Thymus (tissue), 11 donors: ENCODE results near the gene HOXA3. TPM values are rescaled to one million over a fixed set of nuclear protein-coding genes. Genes with fewer than 3 reads are reported as not detected.

Source experiments
- DNase-seq, 9 donors: peaks; one replicate each; pipeline ENCODE4 v3.0.0-alpha.2; 2013; ENCODE audit warnings: low spot score in 9 of 9, low read depth in 6 of 9, missing footprints in 1 of 9
- H3K27ac ChIP-seq, 2 donors: one replicate each; pipeline ENCODE4 v1.5.1; 2013; ENCODE audit warnings: control low read depth in 1 of 2, low read depth in 1 of 2, low read length in 1 of 2, mild to moderate bottlenecking in 1 of 2, moderate library complexity in 1 of 2
- H3K27me3 ChIP-seq, 2 donors: one replicate each; pipeline ENCODE4 v1.5.1; 2013; ENCODE audit warnings: low read length in 1 of 2; ENCODE audit not compliant: control insufficient read depth in 2 of 2, insufficient read depth in 1 of 2
- H3K36me3 ChIP-seq, 2 donors: one replicate each; pipeline ENCODE4 v1.5.1; 2013; ENCODE audit warnings: low read length in 1 of 2, mild to moderate bottlenecking in 1 of 2, moderate library complexity in 1 of 2; ENCODE audit not compliant: control insufficient read depth in 2 of 2, insufficient read depth in 2 of 2
- H3K4me1 ChIP-seq, 2 donors: one replicate each; pipeline ENCODE4 v1.5.1; 2013; ENCODE audit warnings: low read length in 2 of 2; ENCODE audit not compliant: control insufficient read depth in 2 of 2, insufficient read depth in 2 of 2
- H3K4me3 ChIP-seq, 2 donors: one replicate each; pipeline ENCODE4 v1.5.1; 2013; ENCODE audit warnings: low read length in 2 of 2, control low read depth in 1 of 2, mild to moderate bottlenecking in 1 of 2
- H3K9me3 ChIP-seq, 2 donors: one replicate each; pipeline ENCODE4 v1.5.1; 2013; ENCODE audit warnings: low read length in 1 of 2, mild to moderate bottlenecking in 1 of 2; ENCODE audit not compliant: control insufficient read depth in 2 of 2, insufficient read depth in 1 of 2
- WGBS: extraction: QIAGEN DNeasy Blood & Tissue Kit; methylation state at CpG from one replicate; pipeline ENCODE4 v1.1.7; 2013; 5-methylcytosine and 5-hydroxymethylcytosine counted together
- polyA plus RNA-seq: library from polyadenylated mRNA; stranded (reverse); fragments of 200-250 nt; gene quantifications from one replicate; pipeline ENCODE4 v1.2.3, GENCODE V29; 2013
- total RNA-seq: library from RNA; stranded (reverse); fragments of 120-200 nt; gene quantifications from one replicate; pipeline ENCODE4 v1.2.4, GENCODE V29; 2013
- donor health status: healthy.

HOXA3 gene
- total and polyA plus RNA-seq, 2 donors, result 0.80 to 5.5 TPM

GRCh38 chr7:27123007-27123476, 29.3 kb downstream of the HOXA3 start:
- no peak for DNase-seq
- 94% methylated on average over 14 of the region's 14 CpGs for WGBS
- H3K4me1 ChIP-seq, result peaks cover 0 to 6% of the 10 kb centered on the region in 2 donors
- H3K27me3 ChIP-seq, result peaks cover 0 to 29% of the 10 kb centered on the region in 2 donors
- no peak overlapping the region for H3K4me3 ChIP-seq
- H3K27ac ChIP-seq, result no peak overlapping the region
- H3K9me3 ChIP-seq, result no peaks in the 10 kb centered on the region
- no peaks in the 10 kb centered on the region for H3K36me3 ChIP-seq

- peaks cover 0 to 6% of the 10 kb centered on the region in 2 donors for H3K4me1 ChIP-seq
- DNase-seq, result no peak
- peaks cover 0 to 30% of the 10 kb centered on the region in 2 donors for H3K27me3 ChIP-seq
- WGBS, result 95% methylated on average over 42 of the region's 42 CpGs
- peak overlapping the region; percentile 3 to 32 for H3K27ac ChIP-seq
- H3K36me3 ChIP-seq, result no peaks in the 10 kb centered on the region
- H3K4me3 ChIP-seq, result peak overlapping the region in 1 of 2 donors; percentile 18
- no peaks in the 10 kb centered on the region for H3K9me3 ChIP-seq
Observed at GRCh38 chr7:27122077-27122910, 30.1 kb downstream of the HOXA3 start.

- Histone ChIP-seq H3K36me3 (no peaks in the 10 kb centered on the region), H3K4me1 (peaks cover 0 to 6% of the 10 kb centered on the region in 2 donors), H3K4me3 (peak overlapping the region in 1 of 2 donors; percentile 18), H3K27me3 (peaks cover 0 to 36% of the 10 kb centered on the region in 2 donors), H3K9me3 (no peaks in the 10 kb centered on the region), H3K27ac (peak overlapping the region in 1 of 2 donors; percentile 3)
- 93% methylated on average over 7 of the region's 7 CpGs for WGBS
- DNase-seq, result no peak
Observed at GRCh38 chr7:27121684-27122076, 30.7 kb downstream of the HOXA3 start.

- H3K4me1 ChIP-seq, result no peaks in the 10 kb centered on the region
- no peak overlapping the region for H3K4me3 ChIP-seq
- H3K36me3 ChIP-seq, result no peaks in the 10 kb centered on the region
- H3K27me3 ChIP-seq, result peaks cover 0 to 52% of the 10 kb centered on the region in 2 donors
- no peak overlapping the region for H3K27ac ChIP-seq
- no peak for DNase-seq
- WGBS, result 60% methylated on average over 1 of the region's 1 CpG
- no peaks in the 10 kb centered on the region for H3K9me3 ChIP-seq
Observed at GRCh38 chr7:27119412-27119911, 32.9 kb downstream of the HOXA3 start.

- H3K4me3 ChIP-seq, result no peak overlapping the region
- no peaks in the 10 kb centered on the region for H3K36me3 ChIP-seq
- peaks cover 0 to 4% of the 10 kb centered on the region in 2 donors for H3K4me1 ChIP-seq
- peaks cover 0 to 53% of the 10 kb centered on the region in 2 donors for H3K27me3 ChIP-seq
- H3K27ac ChIP-seq, result peak overlapping the region in 1 of 2 donors; percentile 71
- no peak for DNase-seq
- whole genome bisulfite sequencing, result 96% methylated on average over 3 of the region's 3 CpGs
- H3K9me3 ChIP-seq, result no peaks in the 10 kb centered on the region
Observed at GRCh38 chr7:27118580-27118979, 33.8 kb downstream of the HOXA3 start.

GRCh38 chr7:27117887-27118491, 34.4 kb downstream of the HOXA3 start:
- Histone ChIP-seq H3K4me1 (peaks cover 0 to 4% of the 10 kb centered on the region in 2 donors), H3K9me3 (no peaks in the 10 kb centered on the region), H3K36me3 (no peaks in the 10 kb centered on the region), H3K27me3 (peaks cover 0 to 54% of the 10 kb centered on the region in 2 donors), H3K4me3 (peak overlapping the region in 1 of 2 donors; percentile 27), H3K27ac (peak overlapping the region in 1 of 2 donors; percentile 71)
- 90% methylated on average over 19 of the region's 19 CpGs for WGBS
- DNase-seq, result no peak

GRCh38 chr7:27116962-27117886, 35.2 kb downstream of the HOXA3 start:
- 94% methylated on average over 12 of the region's 12 CpGs for WGBS
- no peaks in the 10 kb centered on the region for H3K36me3 ChIP-seq
- H3K4me1 ChIP-seq, result peaks cover 0 to 4% of the 10 kb centered on the region in 2 donors
- H3K27me3 ChIP-seq, result peaks cover 0 to 56% of the 10 kb centered on the region in 2 donors
- H3K4me3 ChIP-seq, result peak overlapping the region in 1 of 2 donors; percentile 27
- peak overlapping the region; percentile 61 to 71 for H3K27ac ChIP-seq
- H3K9me3 ChIP-seq, result no peaks in the 10 kb centered on the region
- DNase-seq, result no peak

- DNase-seq, result no peak
- 93% methylated on average over 20 of the region's 20 CpGs for WGBS
- no peaks in the 10 kb centered on the region for H3K36me3 ChIP-seq
- H3K4me1 ChIP-seq, result peaks cover 0 to 4% of the 10 kb centered on the region in 2 donors
- H3K4me3 ChIP-seq, result peak overlapping the region; percentile 15 to 32
- H3K27ac ChIP-seq, result peak overlapping the region; percentile 36 to 71
- H3K9me3 ChIP-seq, result no peaks in the 10 kb centered on the region
- peaks cover 0 to 61% of the 10 kb centered on the region in 2 donors for H3K27me3 ChIP-seq
Observed at GRCh38 chr7:27116031-27116961, 36.1 kb downstream of the HOXA3 start.
